Keratinocyte (primary cell): ENCODE results near the gene ZNF423. TPM values are rescaled to one million over a fixed set of nuclear protein-coding genes. Genes with fewer than 3 reads are reported as not detected.

Experiments used
- DNase-seq: peaks from one replicate; pipeline ENCODE4 v3.0.0-alpha.2; 2011; ENCODE audit warnings: low read depth, missing footprints, low spot score
- FAIRE-seq: peaks from 2 replicates; lab custom pipeline; 2011; peaks lifted over from hg19 to GRCh38; lab: Jason Lieb, UNC
- H2AFZ ChIP-seq: 2 replicates; pipeline ENCODE4 v1.6.0; 2012; ENCODE audit warnings: low read length, control low read depth, inconsistent platforms; ENCODE audit not compliant: control insufficient read depth
- H3K27ac ChIP-seq: 2 replicates; pipeline ENCODE4 v1.5.1; 2011; ENCODE audit warnings: low read length; ENCODE audit not compliant: control insufficient read depth, insufficient read depth
- H3K27me3 ChIP-seq: 3 replicates; pipeline ENCODE4 v1.6.0; 2011; ENCODE audit warnings: low read length; ENCODE audit not compliant: control insufficient read depth, insufficient read depth; ENCODE audit errors: extremely low read depth
- H3K36me3 ChIP-seq, 2 experiments: 2 replicates in 1 of 2; 3 replicates in 1 of 2; pipeline ENCODE4 v1.5.1; 2011; ENCODE audit warnings: low read length in 2 of 2, mild to moderate bottlenecking in 1 of 2; ENCODE audit not compliant: control insufficient read depth in 2 of 2, insufficient read depth in 2 of 2; ENCODE audit errors: extremely low read depth in 1 of 2
- H3K4me1 ChIP-seq: 3 replicates; pipeline ENCODE4 v1.5.1; 2011; ENCODE audit warnings: low read length; ENCODE audit not compliant: control insufficient read depth, insufficient read depth; ENCODE audit errors: extremely low read depth
- H3K4me2 ChIP-seq: 3 replicates; pipeline ENCODE4 v1.6.0; 2011; ENCODE audit warnings: low read depth, low read length; ENCODE audit not compliant: control insufficient read depth, insufficient read depth; ENCODE audit errors: extremely low read depth
- H3K4me3 ChIP-seq, 3 experiments: fragments of 200-600 bp in 1 of 3; sonication (generic) in 1 of 3; 2 replicates in 2 of 3; 3 replicates in 1 of 3; pipeline ENCODE4 v1.5.1; 2011 to 2016; ENCODE audit warnings: low read length in 3 of 3, mild to moderate bottlenecking in 3 of 3, control low read depth in 2 of 3, inconsistent platforms in 1 of 3, low read depth in 1 of 3, mixed read lengths in 1 of 3, mixed run types in 1 of 3, moderate library complexity in 1 of 3; ENCODE audit not compliant: control insufficient read depth in 2 of 3, insufficient read depth in 2 of 3; ENCODE audit errors: extremely low read depth in 1 of 3
- H3K79me2 ChIP-seq: 2 replicates; pipeline ENCODE4 v1.6.0; 2012; ENCODE audit warnings: low read length; ENCODE audit not compliant: control insufficient read depth, insufficient read depth
- H3K9ac ChIP-seq: 3 replicates; pipeline ENCODE4 v1.6.0; 2011; ENCODE audit warnings: low read length; ENCODE audit not compliant: control insufficient read depth, insufficient read depth; ENCODE audit errors: extremely low read depth
- H3K9me1 ChIP-seq: 3 replicates; pipeline ENCODE4 v1.6.0; 2011; ENCODE audit warnings: low read length; ENCODE audit not compliant: control insufficient read depth, insufficient read depth; ENCODE audit errors: extremely low read depth
- H3K9me3 ChIP-seq: 2 replicates; pipeline ENCODE4 v1.5.1; 2012; ENCODE audit warnings: low read depth, low read length; ENCODE audit not compliant: control insufficient read depth
- H4K20me1 ChIP-seq: 3 replicates; pipeline ENCODE4 v1.6.0; 2011; ENCODE audit warnings: low read length; ENCODE audit not compliant: control insufficient read depth, insufficient read depth; ENCODE audit errors: extremely low read depth
- EZH2 ChIP-seq: IDR thresholded peaks from one replicate; pipeline ENCODE4 v1.6.1; 2012; ENCODE audit warnings: inconsistent platforms, mild to moderate bottlenecking, low read length, moderate library complexity
- dilution Hi-C: fragments of 300-500 bp; cut with MboI; formaldehyde crosslinking; loops from one replicate; pipeline ENCODE4 v1.7.0; 2020; ENCODE audit warnings: low sequenced_read_pairs; ENCODE audit not compliant: extremely low pct_ligation_motif_present
- polyA plus RNA-seq, 5 experiments: library from polyadenylated mRNA; depleted of rRNA in 3 of 5; stranded (reverse) in 3 of 5; stranded (forward) in 1 of 5; unstranded in 1 of 5; fragments of >200 nt; gene quantifications; 1 replicate in 1 of 5; 2 replicates in 3 of 5; 3 replicates in 1 of 5; pipeline versions ENCODE4 v1.2.1 to v1.2.3, GENCODE V29; 2011 to 2012; ENCODE audit warnings: missing spikeins in 2 of 5, low read depth in 1 of 5, low replicate concordance in 1 of 5
- TF ChIP-seq, protein P1 (sequence below), 3 experiments: IDR thresholded peaks in 1 of 3; conservative IDR thresholded peaks in 1 of 3; optimal IDR thresholded peaks in 1 of 3; 2 replicates in 2 of 3; 3 replicates in 1 of 3; pipeline versions ENCODE3 to v1.5.1; 2011; ENCODE audit warnings: low read length in 3 of 3, mild to moderate bottlenecking in 3 of 3, moderate library complexity in 2 of 3, control low read depth in 1 of 3, inconsistent platforms in 1 of 3; ENCODE audit not compliant: insufficient read depth in 2 of 3; ENCODE audit errors: extremely low read depth in 1 of 3

ZNF423 gene
- polyA plus RNA-seq, 1 donor (not counting 4 experiments of a cell fraction or from before 2014, with no cell fraction given): 0.05 TPM

GRCh38 chr16:49515016-49515565 is 340.8 kb downstream of the ZNF423 start:
- Histone ChIP-seq H3K27ac (no peak overlapping the region), H2AFZ (no peak overlapping the region), H3K27me3 (peaks cover 4% of the 10 kb centered on the region), H3K4me1 (no peaks in the 10 kb centered on the region), H4K20me1 (no peaks in the 10 kb centered on the region), H3K9me3 (no peaks in the 10 kb centered on the region), H3K36me3 (no peaks in the 10 kb centered on the region), H3K4me2 (no peak overlapping the region), H3K9me1 (no peaks in the 10 kb centered on the region), H3K4me3 (no peak overlapping the region), H3K9ac (no peak overlapping the region), H3K79me2 (no peaks in the 10 kb centered on the region)
- DNase-seq (no peak), FAIRE-seq (no peak)
- TF ChIP-seq EZH2: no peak
- TF ChIP-seq, protein P1, sequence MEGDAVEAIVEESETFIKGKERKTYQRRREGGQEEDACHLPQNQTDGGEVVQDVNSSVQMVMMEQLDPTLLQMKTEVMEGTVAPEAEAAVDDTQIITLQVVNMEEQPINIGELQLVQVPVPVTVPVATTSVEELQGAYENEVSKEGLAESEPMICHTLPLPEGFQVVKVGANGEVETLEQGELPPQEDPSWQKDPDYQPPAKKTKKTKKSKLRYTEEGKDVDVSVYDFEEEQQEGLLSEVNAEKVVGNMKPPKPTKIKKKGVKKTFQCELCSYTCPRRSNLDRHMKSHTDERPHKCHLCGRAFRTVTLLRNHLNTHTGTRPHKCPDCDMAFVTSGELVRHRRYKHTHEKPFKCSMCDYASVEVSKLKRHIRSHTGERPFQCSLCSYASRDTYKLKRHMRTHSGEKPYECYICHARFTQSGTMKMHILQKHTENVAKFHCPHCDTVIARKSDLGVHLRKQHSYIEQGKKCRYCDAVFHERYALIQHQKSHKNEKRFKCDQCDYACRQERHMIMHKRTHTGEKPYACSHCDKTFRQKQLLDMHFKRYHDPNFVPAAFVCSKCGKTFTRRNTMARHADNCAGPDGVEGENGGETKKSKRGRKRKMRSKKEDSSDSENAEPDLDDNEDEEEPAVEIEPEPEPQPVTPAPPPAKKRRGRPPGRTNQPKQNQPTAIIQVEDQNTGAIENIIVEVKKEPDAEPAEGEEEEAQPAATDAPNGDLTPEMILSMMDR (optimal IDR thresholded peaks at IDR 0.05 in 1 of 3, IDR thresholded peaks at IDR 0.05 in 1 of 3, conservative IDR thresholded peaks at IDR 0.05 in 1 of 3; ENCODE audit: extremely low read depth in 1 of 3, insufficient read depth in 2 of 3, low read length in 3 of 3): no peak
- dilution Hi-C loops: no loop called here

DNA sequence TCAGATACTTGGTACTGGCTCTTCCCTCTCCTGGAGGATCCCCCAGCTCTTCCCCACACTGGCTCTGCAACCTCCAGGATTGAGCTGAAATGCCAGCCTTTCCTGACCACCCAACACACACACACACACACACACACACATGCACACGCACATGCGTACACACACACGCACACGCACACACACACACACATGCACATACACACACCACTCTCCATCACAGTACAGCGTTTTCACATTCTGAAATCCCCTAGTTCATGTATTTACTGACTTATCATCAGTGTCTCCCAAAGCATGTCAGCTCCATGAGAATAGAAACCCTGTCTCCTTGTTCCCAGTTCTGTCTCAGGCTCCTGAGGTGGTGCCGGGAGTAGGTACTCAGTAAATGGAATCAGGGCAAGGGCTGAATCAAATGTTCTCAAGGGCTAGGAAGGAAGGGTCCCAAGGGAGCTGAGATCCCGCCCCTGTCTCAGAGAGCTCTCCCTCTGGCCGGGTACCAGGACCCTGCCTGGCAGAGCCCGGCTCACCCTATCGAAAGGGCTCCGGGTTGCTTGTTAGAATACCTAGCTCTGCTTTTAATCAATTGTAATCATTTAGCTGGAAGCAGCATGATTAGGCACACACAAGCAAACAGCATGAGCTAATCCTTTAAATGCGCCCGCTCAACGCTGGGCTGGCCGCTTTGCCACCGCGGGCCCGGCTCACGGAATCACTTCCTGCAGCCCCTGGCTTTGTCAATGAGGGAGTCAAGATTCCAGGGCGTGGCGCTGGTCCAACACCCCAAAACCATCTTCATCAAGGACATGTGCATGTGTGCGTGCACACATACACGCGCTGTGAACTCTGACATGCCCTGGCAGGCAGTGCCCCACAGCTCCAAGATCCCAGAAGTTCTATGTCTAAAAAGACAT is 341.6 kb downstream of the ZNF423 start:
- DNase-seq: no peak
- FAIRE-seq: no peak
- H3K9ac ChIP-seq: no peak overlapping the region
- no peaks in the 10 kb centered on the region for H3K36me3 ChIP-seq
- H3K79me2 ChIP-seq: no peaks in the 10 kb centered on the region
- peaks cover 2% of the 10 kb centered on the region for H3K9me3 ChIP-seq
- no peak overlapping the region for H2AFZ ChIP-seq
- dilution Hi-C loops: no loop called here
- peaks cover 4% of the 10 kb centered on the region for H3K27me3 ChIP-seq
- no peak overlapping the region for H3K4me2 ChIP-seq
- TF ChIP-seq, protein P1 (optimal IDR thresholded peaks at IDR 0.05 in 1 of 3, IDR thresholded peaks at IDR 0.05 in 1 of 3, conservative IDR thresholded peaks at IDR 0.05 in 1 of 3; ENCODE audit: extremely low read depth in 1 of 3, insufficient read depth in 2 of 3, low read length in 3 of 3): no peak
- no peak for TF ChIP-seq EZH2
- no peaks in the 10 kb centered on the region for H3K4me1 ChIP-seq
- H3K27ac ChIP-seq: no peak overlapping the region
- no peak overlapping the region for H3K4me3 ChIP-seq
- no peaks in the 10 kb centered on the region for H3K9me1 ChIP-seq
- H4K20me1 ChIP-seq: no peaks in the 10 kb centered on the region
